HG03039 (cell line): ENCODE results near the gene TMEM106A.
"Not testable (repeated sequence)": the region's sequence is repeated elsewhere in the genome, so short reads cannot be mapped to it uniquely, and the experiment has no call there.

Source experiments
- ATAC-seq: cut with Tn5 transposase; IDR thresholded peaks from one replicate; pipeline ENCODE4 v1.9.1; 2021; ENCODE audit warnings: mild to moderate bottlenecking, moderate library complexity; ENCODE audit not compliant: unreplicated experiment

The TMEM106A gene

GRCh38 chr17:43215341-43215740 lies 3.7 kb downstream of the TMEM106A start:
- ATAC-seq = no peak

DNA sequence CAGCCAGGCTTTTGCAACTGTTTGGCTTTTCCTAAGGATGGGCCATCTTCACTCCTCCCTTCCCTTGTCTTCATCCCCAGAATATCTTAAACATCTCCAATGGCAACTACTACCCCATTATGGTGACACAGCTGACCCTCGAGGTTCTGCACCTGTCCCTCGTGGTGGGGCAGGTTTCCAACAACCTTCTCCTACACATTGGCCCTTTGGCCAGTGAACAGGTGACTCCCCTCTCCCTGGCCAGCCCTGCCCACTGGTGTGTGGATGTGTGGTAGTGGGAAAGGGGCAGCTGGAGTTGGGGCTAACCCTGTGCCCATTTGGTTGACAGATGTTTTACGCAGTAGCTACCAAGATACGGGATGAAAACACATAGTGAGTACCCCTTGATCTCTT lies 4.7 kb downstream of the TMEM106A start:
- no peak for ATAC-seq

DNA sequence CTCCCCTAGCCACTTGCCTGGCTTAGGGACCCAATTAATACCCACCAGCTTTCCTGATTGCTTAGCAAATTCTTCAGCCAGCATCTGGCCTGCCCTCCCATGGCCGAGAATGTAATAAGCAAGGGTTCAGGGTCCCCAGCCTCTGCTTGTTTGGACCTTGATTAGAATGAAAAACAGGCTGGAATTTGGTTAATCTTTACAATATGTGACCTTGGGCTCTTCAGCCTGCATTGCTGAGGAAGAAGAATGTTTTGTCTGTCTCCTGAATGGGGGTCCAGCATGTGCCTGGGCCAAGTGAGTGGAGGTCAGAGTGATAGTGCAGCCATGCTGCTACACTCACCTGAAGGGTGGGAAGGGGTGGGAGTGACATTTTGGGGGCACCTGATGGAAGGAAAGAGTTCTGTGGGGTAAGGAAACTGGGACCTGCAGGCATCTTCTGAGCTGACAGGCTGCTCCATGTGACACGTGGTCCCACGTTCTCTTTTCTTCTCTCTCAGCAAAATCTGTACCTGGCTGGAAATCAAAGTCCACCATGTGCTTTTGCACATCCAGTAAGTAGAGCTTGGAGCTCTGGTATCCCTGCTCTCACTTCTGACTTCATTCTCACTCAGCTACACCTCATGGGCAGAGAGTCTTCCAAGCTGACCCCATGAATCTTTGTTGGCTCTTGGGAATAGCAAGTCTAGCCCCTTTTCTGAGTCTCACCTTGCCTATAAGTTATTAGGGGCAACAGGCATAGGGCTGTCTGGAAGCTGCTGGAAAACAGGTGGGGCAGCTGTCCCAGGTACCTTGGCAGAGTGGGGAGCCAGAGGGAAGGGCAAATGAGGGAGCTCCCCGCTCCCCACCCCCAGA lies 5.3 kb downstream of the TMEM106A start:
- no peak for ATAC-seq

GRCh38 chr17:43217614-43218087 lies 6.0 kb downstream of the TMEM106A start:
- no peak for ATAC-seq

GRCh38 chr17:43219001-43219400 lies 7.3 kb downstream of the TMEM106A start:
- ATAC-seq = no peak

DNA sequence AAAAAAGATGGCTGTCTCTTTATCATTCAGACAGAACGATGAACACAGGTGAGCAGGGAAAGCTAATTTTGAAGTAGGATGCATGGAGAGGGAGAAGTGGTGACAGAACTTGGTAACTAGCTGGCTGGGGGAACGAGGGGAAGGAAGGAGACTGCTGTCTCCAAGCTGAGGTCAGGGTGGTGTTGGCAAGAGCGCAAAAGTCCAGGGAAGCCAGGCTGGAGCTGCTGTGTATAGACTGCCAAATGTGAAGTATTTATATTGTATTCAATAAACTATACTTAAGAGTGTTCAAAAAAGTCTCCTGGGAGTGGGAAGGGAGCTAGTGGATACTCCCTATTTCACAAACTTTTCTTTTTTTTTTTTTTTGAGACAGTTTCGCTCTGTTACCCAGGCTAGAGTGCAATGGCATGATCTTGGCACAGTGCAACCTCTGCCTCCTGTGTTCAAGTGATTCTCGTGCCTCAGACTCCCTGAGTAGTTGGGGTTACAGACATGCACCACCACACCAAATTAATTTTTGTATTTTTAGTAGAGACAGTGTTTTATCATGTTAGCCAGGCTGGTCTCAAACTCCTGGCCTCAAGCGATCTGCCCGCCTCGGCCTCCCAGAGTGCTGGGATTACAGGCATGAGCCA lies 8.2 kb downstream of the TMEM106A start:
- no peak for ATAC-seq

- no peak for ATAC-seq
Measured at GRCh38 chr17:43220511-43221125, 8.9 kb downstream of the TMEM106A start.

GRCh38 chr17:43224146-43224705 lies 12.6 kb downstream of the TMEM106A start:
- ATAC-seq = no peak

DNA sequence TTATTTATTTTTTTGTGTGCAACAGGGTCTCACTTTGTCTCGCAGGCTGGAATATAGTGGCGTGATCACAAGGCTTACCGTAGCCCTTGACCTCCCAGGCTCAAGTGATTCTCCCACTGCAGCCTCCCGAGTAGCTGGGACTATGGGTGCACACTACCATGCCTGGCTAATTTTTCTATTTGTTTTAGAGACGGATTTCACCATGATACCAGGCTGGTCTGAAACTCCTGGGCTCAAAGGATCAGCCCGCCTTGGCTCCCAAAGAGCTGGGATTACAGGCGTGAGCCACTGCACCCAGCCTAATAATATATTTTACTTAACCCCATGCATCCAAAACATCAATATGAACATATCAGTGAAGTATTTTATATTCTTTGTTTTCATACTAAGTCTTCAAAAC lies 14.7 kb downstream of the TMEM106A start:
- no peak for ATAC-seq

- not testable (repeated sequence) for ATAC-seq
Measured at GRCh38 chr17:43228020-43228782, 16.5 kb downstream of the TMEM106A start, which contains the start of gene CCDC200. CCDC200 (minus strand) TSS chr17:43228623; CDS start chr17:43228554, 69 bp downstream.

GRCh38 chr17:43231205-43232020 lies 19.7 kb downstream of the TMEM106A start:
- not testable (repeated sequence) for ATAC-seq

DNA sequence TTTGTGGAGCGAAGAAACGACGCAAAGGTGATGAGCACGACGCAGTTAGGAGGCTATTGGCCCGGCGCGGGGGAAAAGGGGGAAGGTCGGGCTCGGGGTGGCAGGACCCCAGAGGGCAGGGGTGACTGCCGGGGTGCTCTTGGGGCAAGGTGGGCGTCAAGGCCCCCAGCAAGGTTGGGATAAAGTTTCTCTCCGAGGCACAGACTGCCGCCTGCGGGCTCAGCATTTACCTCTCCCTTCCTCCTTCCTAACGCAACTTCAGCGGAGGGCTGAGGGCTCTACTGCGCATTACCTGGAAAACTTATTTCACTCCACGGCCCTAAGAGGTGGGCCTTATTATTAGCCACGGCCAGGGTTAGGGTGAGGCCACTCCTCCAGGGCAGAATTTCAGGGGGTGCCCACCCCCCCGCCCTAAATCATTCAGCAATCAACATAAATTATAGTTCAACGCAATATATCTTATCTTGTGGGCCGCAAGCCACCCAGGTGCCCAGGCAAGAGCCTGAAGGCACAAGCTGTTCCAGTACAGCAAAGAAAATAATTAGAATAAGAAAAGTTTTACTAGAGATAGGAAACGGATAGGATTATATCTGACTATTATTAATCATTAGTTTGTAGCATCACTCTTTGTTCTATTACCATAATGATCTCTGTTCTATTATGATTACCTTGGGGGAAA lies 20.5 kb downstream of the TMEM106A start:
- not testable (repeated sequence) for ATAC-seq

GRCh38 chr17:43233263-43233662 lies 21.6 kb downstream of the TMEM106A start:
- not testable (repeated sequence) for ATAC-seq

DNA sequence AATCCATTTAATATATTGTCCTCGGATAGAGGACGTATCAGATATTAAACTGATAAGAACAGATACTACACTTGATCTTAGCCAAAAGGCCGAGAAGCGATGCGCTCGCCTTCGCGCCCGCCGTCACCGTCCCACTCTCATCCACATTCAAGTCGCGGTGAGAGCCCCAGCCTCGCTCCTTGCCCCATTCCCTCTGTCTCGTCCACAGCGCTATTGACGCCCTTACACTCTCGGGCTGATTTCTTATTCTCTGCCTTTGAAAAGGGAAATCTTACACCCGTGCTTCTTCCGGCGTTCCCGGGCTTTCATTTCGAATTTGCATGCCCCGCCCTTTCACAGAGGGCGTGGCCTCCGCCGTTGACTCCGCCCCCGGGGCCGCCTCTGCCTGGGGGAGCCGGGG lies 22.2 kb downstream of the TMEM106A start, which contains the start of gene RNU2-1:
Gene RNU2-1 (minus strand): TSS at position 101 of the 400 bp plus-strand sequence.
- ATAC-seq = not testable (repeated sequence)

GRCh38 chr17:43239597-43239996 lies 27.9 kb downstream of the TMEM106A start:
- not testable (repeated sequence) for ATAC-seq

DNA sequence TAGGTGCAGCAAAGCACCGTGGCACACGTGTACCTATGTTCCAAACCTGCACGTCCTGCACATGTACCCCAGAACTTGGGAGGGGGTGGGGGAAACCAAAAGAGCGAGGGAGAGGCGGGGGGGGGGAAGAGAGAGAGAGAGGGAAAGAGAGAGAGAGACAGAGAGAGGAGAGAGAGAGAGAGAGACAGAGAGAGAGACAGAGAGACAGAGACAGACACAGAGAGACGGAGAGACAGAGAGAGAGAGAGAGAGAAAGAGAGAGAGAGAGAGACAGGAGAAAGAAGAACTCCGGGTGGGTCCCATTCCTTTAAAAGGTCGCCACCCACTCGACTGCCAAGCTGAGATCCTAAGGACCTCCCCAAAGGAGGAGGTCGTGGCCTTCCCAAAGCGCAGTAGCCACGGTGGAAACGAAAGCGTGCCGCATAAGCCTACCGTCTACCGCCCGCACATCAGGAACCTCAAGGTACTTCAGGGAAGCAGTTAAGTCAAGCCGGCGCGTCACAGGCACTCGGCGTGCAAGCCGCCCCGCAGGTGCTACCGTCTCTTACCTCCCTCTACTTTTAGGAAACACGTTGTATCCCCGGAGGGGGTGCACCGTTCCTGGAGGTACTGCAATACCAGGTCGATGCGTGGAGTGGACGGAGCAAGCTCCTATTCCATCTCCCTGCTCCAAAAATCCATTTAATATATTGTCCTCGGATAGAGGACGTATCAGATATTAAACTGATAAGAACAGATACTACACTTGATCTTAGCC lies 29.1 kb downstream of the TMEM106A start:
- ATAC-seq = not testable (repeated sequence)

- not testable (repeated sequence) for ATAC-seq
Measured at GRCh38 chr17:43246456-43246855, 34.8 kb downstream of the TMEM106A start.
